Stimulated activated CD4-positive, alpha-beta T cell treated with anti-CD3 and anti-CD28 coated beads, Interleukin-2, amount 100 ng/mL, for 24 hours (primary cell): ENCODE results near the gene FBXO21.
"Not testable (repeated sequence)": the region's sequence is repeated elsewhere in the genome, so short reads cannot be mapped to it uniquely, and the experiment has no call there.

ENCODE experiments used
- DNase-seq, 2 donors: peaks; one replicate each; pipeline ENCODE4 v3.0.0-alpha.2; 2020

FBXO21 gene

DNA sequence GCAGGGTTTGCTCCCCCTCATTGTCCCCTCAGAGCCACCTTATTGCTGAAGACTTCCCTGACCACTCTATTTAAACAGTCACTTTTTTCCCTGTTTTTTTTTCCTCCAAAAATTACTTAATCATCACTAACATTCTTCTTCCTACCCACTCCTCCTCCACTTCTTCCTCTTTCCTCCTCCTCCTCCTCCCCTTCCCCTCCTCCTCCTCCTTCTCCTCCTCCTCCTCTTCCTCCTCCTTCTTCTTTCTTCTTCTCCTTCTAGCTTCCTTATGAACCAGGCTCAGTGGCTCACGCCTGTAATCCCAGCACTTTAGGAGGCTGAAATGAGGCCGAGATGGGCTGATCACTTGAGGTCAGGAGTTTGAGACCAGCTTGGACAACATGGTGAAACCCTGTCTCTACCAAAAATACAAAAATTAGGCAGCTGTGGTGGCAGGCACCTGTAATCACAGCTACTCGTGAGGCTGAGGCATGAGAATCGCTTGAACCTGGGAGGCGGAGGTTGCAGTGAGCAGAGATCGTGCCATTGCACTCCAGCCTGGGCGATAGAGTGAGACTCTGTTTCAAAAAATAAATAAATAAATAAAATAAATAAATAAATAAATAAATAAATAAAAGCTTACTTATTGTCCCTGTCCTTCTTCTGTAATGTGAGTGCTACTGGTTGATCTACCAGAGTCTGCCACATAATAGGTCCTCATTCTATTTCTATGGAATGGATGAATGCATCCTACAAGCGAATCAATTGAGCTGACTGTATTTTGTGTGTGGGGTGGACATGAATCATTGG is 9.9 kb upstream of the FBXO21 start:
- not testable (repeated sequence) for DNase-seq

DNA sequence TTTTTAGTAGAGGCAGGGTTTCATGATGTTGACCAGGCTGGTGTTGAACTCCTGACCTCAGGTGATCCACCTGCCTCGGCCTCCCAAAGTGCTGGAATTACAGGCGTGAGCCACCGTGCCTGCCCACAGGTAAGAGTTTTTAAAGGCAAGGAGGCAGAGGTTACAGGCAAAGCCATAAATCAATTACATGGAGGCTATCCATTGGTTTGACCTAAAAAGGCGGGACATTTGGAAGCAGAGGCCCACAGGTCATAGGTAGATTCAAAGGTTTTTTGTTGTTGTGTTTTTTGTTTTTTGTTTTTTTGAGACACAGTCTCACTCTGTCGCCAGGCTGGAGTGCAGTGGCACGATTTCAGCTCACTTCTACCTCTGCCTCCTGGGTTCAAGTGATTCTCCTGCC is 6.1 kb upstream of the FBXO21 start:
- DNase-seq = not testable (repeated sequence)

DNA sequence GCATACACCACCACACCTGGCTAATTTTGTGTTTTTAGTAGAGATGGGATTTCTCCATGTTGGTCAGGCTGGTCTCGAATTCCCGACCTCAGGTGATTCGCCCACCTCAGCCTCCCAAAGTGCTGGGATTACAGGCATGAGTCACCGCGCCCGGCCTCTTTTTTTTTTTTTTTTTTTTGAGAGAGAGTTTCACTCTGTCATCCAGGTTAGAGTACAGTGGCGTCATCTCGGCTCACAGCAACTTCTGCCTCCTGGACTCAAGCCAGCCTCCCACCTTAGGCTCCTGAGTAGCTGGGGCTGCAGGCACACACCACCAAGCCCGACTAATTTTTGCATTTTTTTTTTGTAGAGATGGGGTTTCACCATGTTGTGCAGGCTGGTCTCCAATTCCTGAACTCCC is 4.8 kb upstream of the FBXO21 start:
- not testable (repeated sequence) for DNase-seq

DNA sequence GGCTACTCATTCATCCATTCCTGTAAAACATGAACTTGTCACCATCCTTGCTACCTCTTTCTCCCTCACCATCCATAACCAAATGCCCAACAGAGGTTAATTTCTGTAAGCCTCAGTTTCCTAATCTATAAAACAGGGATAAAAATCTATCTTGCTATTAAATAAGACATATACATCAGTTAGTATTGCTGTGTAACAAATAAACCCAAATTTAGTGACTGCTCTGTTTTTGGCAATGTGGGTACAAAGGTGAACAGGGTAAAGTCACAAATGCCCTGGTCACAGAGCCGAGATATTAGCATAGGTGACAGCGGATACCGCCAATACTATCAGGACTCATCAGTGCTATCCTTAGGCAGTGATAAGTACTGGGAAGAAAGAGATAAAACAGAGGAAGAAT is 3.6 kb upstream of the FBXO21 start:
- DNase-seq = no peak

DNA sequence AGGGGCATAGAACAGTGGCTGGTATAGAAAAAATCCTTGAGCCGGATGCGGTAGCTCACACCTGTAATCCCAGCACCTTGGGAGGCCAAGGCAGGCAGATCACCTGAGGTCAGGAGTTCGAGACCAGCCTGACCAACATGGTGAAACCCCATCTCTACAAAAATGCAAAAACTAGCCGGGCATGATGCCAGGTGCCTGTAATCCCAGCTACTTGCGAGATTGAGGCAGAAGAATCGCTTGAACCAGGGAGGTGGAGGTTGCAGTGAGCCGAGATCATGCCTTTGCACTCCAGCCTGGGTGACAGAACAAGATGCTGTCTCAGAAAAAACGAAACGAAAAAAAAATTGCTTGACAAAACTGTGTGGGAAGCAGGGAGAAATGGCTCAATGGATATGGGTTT is 2.3 kb upstream of the FBXO21 start:
- DNase-seq = not testable (repeated sequence)

DNA sequence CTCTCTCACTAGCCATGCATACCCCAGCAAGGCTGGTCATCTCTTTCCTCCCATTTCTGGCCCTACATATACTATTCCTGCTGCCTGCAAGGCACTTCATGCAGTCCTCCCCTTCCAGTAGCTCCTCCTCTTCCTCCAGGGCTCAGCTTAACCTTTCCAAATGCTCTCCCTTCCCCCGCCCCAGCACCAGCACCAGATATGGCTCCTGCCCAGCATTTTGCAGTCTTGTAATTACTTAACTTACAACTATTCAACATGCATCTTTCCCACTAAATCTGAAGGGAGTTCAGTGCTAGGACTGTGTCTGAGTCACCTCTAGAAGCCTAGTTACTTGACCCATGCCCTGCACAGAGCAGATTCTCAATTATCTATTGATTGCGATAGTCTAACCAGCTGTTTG is 1.8 kb upstream of the FBXO21 start:
- no peak for DNase-seq

DNA sequence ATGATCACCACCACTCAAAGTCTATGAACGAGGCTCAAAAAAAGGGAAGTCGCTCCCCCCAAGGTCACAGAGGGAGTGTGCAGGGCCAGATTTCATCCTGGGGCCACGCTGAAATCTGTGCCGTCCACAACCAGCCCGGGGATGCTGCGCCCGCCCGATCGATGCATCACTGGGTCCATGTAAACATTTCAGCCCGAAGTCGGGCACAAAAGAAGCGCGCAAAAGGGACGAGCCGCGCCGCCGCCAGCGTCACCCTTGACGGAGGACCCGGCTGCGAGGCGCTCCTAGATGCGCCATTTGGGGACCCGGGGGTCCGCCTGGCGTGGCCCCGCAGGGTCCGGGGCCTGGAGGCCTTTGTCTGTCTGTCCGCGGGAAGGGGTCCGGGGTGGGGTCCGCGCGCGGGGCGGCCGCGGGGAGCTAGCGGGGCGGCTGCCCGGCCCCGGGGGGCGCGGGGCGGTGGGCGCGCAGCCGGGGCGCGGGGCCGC is 503 bp downstream of the FBXO21 start:
- peak; percentile 44 to 48 for DNase-seq

DNA sequence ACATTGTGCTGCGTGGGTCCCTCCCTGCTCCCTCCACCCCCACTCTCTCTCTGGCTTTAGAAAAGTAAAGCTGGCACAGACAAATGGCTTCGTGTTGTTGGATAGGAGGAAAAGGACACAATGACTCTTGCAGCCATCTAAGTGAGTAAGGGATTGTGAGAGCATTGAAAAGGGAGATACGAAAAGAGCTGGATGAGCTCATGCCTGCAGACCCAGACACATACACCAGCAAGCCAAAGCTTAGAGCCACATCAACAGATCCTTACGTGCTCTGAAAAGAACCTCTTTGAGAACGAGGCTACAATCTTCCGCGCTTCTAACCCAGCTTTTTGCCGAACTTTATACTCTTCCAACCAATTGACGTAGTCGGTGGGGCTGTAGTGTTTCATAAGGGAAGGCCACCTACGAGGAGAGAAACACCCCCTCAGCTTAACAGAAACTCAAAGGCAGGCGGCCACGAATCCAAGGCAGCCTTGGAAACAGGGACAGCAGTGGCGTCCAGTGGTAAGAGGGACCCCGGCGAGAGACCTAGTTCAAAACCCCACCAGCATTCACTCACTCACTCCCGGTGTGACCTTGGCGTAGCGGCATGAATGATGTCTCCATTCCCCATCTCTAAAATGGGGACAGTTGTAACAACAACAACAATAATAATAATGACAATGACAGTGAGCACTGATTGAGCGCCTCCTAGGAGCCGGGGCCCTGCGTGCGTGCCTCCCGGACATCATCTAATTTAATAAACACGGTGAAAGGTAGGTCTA is 1.1 kb downstream of the FBXO21 start:
- DNase-seq = peak in 1 of 2 donors; percentile 18

DNA sequence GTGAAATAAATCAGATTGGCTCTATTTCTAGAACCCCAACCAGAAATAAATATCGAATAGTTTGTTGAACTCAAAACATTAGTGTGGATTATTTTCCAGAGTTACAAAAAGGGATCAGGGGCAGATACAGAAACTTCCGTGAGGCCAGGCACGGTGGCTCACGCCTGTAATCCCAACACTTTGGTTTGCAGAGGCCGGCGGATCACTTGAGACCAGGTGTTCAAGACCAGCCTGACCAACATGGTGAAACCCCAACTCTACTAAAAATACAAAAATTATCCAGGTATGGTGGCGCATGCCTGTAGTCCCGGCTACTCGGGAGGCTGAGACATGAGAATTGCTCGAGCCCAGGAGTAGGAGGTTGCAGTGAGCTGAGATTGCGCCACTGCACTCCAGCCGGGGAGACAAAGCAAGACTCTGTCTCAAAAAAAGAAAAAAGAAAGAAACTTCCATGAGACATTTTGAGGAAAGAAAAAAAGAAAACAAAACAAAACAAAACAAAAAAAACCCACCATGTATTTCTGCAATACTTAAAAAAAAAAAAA is 2.1 kb downstream of the FBXO21 start:
- DNase-seq = no peak

DNA sequence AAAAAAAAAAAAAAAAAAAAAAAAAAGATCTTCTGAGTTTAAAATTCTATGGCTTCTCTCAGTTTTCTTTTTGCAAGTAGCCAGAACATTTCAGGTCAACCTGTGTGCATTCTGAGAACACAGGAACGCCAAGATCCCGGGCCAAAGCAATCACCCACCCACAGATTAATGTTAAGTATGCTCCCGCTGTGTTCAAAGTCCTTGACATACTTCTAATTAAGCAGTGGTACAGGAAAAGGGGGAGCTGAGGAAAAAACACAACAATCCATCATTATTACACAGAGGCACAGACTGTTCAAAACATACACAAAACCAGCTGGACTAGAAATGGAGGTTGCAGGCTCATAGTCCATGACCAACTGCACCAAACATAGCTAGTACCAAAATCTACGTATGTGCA is 2.8 kb downstream of the FBXO21 start:
- DNase-seq = no peak

DNA sequence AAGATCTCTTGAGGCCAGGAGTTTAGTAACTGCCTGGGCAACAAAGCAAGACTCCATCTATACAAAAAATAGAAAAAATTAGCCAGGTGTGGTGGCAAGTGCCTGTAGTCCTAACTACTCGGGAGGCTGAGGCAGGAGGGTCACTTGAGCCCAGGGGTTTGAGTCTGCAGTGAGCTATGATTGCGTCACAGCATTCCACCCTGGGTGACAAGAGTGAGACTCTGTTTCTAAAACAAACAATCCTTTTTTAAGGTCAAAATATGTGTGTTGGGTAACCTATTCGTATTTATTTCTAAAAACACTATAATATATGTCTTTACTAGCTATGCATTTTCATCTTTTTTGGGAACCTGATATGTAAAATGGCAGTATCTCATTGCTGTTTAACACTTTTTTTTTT is 7.4 kb downstream of the FBXO21 start:
- no peak for DNase-seq

DNA sequence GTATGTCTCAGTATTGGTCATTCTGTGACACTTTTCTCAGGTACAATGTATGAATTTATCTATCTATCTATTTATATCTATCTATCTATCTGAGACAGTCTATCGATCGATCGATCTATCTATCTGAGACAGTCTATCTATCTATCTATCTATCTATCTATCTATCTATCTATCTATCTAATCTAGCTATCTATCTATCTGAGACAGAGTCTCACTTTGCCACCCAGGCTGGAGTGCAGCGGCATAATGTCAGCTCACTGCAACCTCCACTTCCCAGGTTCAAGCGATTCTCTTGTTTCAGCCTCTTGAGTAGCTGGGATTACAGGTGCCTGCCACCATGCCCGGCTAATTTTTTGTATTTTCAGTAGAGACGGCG is 8.8 kb downstream of the FBXO21 start:
- DNase-seq = not testable (repeated sequence)

DNA sequence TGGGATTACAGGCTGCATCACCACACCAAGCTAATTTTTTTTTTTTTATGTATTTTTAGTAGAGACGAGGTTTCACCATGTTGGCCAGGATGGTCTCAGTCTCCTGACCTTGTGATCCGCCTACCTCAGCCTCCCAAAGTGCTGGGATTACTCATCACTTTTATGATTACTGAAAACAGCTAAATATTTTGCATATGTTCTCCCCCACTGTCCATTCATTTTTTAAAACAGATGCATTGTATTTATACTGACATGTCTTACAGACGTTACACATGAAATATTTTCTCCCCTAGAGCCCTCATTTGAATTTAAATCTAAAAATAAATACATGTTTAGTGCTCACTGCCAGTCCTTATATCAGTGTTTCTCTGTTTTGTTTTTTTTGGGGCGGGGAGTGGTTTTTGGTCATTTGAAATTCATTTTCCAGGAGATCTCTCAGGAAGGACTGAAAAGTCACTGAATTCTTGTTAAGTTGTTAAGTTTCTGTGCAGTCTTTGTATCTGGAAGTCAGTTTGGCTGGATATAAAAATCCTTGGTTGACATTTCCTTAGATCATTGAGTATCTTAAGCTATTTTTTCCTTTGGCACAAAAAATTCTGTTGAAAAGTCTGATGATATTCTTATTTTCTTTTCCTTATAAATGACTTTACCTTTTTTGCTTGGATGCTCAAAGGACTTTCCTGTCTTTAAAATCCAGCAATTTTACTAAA is 9.4 kb downstream of the FBXO21 start:
- no peak for DNase-seq

DNA sequence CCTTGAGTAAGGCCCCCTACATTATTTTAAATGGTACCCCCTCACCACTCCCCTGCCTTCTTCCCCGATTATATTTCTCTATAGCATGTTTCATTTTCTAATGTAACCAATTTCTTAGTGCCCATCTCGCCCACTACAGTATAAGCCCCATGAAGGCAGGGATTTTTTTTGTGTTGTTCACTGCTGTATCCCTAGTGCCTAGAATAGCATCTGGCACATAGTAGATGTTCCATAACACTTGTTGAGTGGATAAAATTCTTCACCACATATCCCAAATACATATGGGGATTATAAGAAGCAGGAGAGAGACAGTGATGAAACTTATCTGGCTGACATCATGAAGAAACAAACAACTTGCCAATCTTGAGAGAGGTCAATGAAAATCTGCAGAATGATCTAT is 11.5 kb downstream of the FBXO21 start:
- DNase-seq = no peak

DNA sequence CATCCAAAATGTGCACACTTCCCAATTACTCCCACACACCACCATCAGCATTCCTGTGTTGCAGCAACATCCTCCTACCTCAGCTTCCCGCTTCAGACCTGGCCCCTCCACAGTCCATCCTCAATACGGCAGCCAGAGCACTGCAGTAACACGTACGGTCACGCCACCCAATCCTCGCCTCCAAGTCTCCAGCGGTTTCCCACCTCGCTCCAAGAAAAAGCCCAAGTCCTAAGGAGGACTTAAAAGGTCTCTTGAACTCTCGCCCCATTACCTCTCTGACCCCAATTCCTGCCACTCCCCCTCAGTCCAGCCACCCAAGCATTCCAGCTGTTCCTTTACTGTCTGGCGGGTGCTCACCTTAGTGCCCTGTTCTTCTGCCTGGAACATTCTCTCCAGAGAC is 12.0 kb downstream of the FBXO21 start:
- DNase-seq = no peak

DNA sequence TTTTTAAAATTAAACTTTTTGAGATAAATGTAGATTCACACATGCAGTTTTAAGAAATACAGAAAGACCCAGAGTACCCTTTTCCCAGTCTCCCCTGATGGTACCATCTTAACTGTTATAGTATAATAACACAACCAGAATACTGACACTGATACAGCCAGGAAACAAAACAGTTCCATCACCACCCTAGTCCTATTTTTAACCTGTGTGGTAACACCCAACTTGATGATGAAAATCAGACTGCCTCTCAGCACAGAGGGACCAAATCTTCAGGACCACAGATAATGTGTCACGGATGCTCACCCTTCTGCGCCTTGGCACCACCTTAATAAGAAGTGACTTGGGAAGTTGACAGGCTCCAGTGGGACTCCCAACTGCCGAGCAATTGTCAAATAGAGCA is 18.1 kb downstream of the FBXO21 start:
- DNase-seq = no peak

DNA sequence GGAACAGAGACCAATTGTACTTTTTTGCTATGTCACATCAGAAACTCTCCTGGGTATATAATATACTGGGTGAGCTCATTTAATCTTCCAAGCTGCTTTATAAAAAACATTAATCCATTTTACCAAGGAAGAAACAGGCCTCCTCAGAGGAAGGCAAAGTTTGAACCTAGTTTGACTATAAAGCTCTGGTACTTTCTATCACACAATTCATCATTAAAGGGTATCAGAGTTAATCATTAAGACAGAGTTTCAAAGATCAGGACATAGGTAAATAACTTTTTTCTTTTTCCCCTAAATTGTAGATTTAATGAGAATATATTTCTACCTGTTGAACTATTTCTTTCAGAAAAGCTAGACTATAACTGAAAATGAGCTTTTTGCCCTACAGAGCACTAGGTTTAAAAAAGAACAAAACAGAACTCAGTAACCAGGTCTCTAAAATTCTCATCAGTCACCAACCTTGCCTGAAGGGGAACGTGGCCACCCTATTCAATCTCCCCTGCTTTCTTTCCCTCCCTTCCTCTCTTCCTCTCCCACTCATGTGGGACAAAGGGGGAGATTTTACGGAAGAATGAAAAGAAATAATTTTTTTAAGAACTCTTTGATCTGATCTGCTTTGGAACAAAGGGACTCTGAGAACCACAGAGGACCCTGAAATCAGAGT is 18.6 kb downstream of the FBXO21 start:
- DNase-seq = no peak

DNA sequence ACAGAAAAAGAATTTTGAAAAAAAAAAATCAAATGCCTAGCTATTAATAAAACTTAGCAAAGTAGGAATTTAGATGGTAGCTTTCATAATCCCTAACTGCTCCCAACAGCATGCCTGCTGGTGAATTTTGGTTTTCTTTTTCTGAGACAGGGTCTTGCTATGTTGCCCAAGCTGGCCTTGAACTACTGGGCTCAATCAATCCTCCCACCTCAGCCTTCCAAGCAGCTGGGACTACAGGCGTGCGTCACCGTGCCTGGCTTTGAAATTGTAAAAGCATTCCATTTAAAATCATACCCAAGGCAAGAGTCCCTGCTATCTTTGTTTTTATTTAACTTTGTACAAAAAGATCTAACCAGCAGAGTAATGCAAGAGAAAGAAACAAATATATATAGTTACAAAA is 20.7 kb downstream of the FBXO21 start:
- no peak for DNase-seq

DNA sequence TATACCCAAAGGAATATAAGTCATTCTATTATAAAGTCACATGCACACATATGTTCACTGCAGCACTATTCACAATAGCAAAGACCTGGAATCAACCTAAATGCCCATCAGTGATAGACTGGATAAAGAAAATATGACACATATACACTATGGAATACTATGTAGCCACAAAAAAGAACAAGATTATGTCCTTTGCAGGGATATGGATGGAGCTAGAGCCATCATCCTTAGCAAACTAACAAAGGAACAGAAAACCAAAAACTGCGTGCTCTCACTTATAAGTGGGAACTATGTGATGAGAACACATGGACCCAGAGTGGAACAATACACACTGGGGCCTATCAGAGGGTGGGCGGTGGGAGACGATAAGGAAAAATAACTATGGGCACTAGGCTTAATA is 21.3 kb downstream of the FBXO21 start:
- DNase-seq = no peak

DNA sequence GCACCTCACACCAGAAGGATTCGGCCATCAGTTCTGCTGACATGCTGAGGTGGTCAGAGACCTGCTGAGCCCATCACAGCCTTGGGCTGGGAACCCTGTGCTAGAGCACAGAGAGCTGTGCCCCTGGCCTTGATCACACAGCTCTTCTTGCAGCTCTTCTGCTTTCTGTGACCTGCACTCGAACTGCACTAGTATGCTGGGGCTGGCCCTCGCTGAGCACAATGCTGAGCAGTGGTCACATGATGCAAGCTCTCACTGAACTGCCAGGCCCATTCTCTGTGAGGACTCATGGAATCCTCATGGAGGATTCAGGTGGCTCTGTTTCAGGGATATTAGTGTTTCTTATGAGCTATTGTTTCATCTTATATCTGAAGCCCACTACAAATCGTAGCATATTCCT is 22.5 kb downstream of the FBXO21 start:
- DNase-seq = no peak

DNA sequence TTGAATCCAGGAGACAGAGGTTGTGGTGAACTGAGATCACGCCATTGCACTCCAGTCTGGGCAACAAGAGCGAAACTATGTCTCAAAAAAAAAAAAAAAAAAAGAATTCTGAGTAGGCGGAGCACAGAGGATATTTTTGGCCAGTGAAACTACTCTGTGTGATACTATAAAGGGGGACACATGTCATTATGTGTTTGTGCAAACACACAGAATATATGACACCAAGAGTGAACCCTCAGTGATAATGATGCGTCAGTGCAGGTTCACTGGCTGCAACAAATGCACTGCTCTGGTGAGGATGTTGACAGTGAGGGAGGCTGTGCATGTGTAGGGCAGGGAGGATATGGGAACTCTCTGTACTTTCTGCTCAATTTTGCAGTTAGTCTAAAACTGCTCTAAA is 24.2 kb downstream of the FBXO21 start:
- no peak for DNase-seq

DNA sequence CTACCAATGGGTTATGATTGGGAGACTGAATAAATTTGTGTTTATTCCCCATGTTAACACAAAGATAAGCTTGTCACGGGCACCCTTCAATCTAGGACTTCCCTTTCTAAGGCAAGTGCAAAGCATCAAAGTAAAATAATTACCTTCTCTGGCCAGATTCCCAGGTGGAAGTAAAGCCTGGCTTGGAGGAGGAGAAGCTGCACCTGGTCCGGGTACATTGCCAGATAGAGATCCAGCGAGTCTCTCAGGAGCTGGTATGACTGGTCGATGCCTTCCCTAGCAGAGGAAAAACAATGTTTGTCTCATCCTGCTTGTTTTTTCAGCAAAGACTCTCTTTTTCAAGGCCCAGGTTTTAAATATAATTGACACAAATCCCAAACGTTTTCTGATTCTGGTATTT is 24.9 kb downstream of the FBXO21 start:
- DNase-seq = no peak

DNA sequence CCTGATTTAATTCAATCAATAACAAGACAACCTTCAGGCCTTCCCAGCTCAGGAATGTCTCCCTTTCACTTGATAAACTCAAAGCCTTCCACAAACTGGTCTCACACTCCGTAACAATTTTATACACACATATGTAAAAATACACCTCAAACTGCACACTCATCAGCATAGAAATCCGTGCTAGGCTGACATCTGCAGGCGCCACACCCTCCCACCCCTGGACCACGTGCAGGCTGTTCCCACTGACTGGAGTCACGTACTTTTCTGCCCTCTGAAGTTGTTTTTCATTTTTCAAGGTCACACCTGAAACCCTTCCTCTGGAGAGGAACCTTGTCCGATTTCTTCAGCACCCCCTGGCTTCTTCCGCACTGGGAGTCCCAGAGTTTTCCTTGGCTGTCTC is 27.6 kb downstream of the FBXO21 start:
- no peak for DNase-seq
